Measurements from ENCODE around the gene HPN. TPM values are rescaled to one million over a fixed set of nuclear protein-coding genes. Genes with fewer than 3 reads are reported as not detected.

Gene HPN
- total and polyA plus RNA-seq, 2 of the 13 experiments (the other 11 are each of a cell fraction or from before 2014, with no cell fraction given): 46.7 to 261 TPM

- TF ChIP-seq GMEB1 (CRISPR knock-in tag; IDR thresholded peaks at IDR 0.05; ENCODE audit: borderline replicate concordance) (peak; percentile 16; the same call in 1 of the 2 replicates), ZNF335 (CRISPR knock-in tag; IDR thresholded peaks at IDR 0.05) (peak; percentile 80), ZBTB38 (CRISPR knock-in tag; IDR thresholded peaks at IDR 0.05) (no peak), SMARCC2 (IDR thresholded peaks at IDR 0.05) (no peak), ARID4A (CRISPR knock-in tag; IDR thresholded peaks at IDR 0.05; ENCODE audit: borderline replicate concordance) (peak; percentile 76; the same call in 1 of the 2 replicates), RNF2 (conservative IDR thresholded peaks at IDR 0.05; ENCODE audit: low read depth) (no peak), ZSCAN25 (CRISPR knock-in tag; IDR thresholded peaks at IDR 0.05) (no peak), PITX1 (CRISPR knock-in tag; IDR thresholded peaks at IDR 0.05) (peak; percentile 76), UBTF (CRISPR knock-in tag; IDR thresholded peaks at IDR 0.05) (peak; percentile 42; the same call in 1 of the 2 replicates), ZBTB44 (CRISPR knock-in tag; IDR thresholded peaks at IDR 0.05) (no peak)
Measured at GRCh38 chr19:34994643-34995541, 46.6 kb upstream of the HPN start (continued).
